CD4-positive, alpha-beta T cell treated with Interleukin-17A for 4 hours (primary cell): ENCODE measurements around the gene EGFR.

Source experiments
- DNase-seq: peaks from one replicate; pipeline ENCODE4 v3.0.0-alpha.2; 2020; ENCODE audit warnings: mixed read lengths

The EGFR gene

DNA sequence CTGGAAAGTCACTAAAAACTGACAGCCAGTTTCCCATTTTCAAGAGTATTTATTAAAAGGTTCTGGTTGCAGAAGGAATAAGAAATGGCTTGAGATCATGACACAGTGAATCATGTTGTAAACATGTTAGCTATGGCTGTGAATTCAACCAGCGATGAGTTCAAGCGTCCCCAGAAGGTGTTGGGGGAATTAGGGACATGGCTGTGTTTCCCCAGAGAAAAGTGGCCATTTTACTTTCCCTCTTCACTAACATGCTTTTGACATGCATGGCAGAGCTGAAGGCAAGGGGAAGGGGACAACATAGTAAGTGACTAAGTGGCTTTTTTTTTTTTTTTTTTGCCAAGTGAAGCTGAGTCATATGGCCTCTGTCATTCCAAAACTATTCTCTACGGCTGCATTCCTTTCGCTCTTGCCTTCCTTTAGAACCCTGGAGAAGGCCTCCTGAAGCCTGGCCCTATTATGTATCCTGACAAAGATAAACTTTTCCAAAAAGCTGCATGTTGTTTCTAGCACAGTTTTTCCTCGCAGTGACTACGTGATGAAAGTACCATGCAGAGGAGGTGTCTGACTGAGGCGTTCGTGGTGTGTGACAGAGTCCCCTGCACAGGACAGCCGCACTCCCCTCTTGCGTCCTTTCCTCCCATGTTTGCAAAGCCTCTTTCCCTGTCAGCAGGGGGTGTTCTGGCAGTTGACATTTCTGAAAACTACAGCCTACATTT lies 46.9 kb downstream of the EGFR start:
- no peak for DNase-seq

- no peak for DNase-seq
Measured at GRCh38 chr7:55066524-55066923, 47.7 kb downstream of the EGFR start.

DNA sequence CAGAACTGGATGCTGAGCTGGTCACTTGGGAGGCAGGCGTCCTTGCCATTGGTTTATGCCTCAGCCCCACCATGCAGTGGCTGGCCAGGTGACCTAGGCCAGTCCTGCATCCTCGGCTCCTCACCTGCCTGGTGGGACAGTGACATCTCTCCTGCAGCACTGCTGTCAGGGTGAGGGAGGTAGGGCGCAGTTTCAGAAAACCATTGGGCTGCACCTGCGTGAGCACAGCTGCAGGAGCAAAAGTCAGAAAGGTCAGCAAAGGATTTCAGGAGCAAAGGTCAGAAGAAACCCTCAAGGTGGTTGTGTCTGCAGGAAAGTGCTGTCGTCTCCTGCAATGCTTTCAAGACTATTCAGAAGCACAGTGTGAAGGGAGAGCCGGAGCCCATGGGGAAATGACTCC lies 48.1 kb downstream of the EGFR start:
- DNase-seq: no peak

GRCh38 chr7:55067748-55068147 lies 48.9 kb downstream of the EGFR start:
- DNase-seq: no peak

DNA sequence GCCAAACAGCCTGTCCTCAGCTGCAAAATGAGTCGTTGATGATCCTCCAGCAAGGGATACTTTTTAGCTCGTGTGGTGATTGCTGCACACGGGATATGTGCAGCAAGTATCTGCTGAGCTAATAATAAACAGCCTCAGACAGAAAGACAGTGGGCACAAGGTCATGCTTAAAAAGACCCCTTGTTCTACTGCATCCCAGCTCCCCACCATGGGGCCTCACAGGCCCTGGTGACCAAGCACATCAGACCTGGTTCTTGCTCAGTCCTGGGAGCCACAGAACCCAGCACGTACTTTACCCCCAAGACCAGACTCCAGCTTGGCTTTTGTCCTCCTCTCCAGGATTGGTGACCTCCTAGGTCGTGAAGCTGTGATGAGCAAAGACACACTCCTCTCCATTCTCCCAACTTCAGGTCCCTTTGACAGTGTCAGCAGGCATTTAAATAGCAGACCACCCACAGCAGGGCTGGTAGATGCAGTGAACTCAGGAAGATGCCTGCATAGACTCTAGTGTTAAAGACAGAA lies 50.5 kb downstream of the EGFR start:
- DNase-seq: no peak

- no peak for DNase-seq
Measured at GRCh38 chr7:55070271-55070743, 51.5 kb downstream of the EGFR start.

DNA sequence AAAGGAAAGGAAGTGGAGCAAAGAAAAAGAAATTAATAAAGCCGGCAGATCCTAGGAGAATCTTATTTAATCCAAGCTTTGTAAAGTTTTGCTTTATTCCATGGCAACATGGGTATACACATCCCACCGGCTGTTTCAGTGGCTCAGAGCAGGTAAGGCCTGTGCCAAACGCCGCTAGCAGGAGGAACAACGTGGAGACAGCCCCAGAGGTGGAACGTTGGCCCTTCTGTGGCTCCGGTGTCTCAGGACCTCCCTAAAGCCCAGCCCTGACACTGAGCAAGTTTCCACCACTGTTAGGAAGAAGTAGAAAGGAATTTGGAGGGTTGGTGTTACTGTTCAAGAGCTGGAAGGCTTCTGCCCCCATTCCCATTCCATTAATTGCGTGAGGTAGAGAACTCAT lies 52.0 kb downstream of the EGFR start:
- DNase-seq: no peak

DNA sequence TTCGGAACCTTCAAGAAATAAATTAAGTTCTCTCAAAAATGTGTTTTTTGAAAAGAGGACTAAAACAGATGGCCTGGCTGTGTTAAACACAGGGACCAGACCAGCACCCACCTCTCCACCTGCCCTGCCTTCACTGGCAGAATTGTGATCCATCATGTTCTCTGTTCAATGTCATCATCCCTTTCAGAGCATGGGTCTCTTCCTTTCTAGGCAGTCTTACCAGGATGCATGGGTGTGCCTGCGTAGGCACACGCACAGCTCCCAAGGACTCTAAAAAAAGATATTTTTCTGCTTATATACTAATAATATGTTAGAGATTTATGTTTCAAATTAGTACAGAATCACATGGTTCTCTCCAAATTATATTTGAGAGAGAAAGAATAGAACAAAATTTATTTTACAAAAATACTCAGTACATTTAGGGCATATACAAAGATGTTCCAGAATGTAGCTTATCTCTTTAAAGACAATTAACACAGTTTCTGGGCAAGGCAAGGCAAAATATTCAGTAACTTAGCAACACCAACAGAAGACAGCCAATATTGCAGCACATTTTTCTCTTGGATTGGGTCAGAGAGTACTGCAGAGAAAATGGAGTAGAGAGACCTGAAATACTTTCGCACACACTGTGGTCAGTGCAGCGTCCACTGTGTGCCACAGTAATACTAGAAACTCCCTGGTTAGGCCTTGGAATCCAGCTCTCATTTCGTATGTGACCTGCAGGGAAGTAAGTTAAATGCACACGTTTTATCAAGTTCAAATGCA lies 52.8 kb downstream of the EGFR start:
- no peak for DNase-seq

GRCh38 chr7:55072251-55072650 lies 53.4 kb downstream of the EGFR start:
- no peak for DNase-seq

DNA sequence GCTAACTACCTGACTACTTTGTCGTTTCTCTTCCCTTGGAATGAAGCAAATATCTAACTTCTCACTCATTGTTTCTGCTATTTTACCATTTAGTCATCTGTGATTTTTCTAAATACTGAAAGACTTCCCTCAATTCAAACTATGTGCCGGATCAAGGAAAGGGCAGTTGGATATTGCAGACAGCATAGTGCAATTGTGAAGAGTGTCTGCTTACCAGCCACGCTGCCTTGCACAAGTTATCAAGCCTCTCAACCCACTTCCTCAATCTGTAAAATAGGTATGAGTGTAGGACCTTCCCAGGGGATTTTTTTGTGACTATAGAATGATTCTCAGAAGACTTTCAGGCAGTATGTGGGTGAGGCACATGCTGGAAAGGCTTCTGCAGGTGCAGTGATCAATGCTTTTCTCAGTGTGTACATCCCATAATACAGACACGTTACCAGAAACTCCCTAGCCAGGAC lies 54.3 kb downstream of the EGFR start:
- no peak for DNase-seq

- peak; percentile 33 for DNase-seq
Measured at GRCh38 chr7:55073976-55074528, 55.2 kb downstream of the EGFR start.

GRCh38 chr7:55075464-55076021 lies 56.7 kb downstream of the EGFR start:
- no peak for DNase-seq

DNA sequence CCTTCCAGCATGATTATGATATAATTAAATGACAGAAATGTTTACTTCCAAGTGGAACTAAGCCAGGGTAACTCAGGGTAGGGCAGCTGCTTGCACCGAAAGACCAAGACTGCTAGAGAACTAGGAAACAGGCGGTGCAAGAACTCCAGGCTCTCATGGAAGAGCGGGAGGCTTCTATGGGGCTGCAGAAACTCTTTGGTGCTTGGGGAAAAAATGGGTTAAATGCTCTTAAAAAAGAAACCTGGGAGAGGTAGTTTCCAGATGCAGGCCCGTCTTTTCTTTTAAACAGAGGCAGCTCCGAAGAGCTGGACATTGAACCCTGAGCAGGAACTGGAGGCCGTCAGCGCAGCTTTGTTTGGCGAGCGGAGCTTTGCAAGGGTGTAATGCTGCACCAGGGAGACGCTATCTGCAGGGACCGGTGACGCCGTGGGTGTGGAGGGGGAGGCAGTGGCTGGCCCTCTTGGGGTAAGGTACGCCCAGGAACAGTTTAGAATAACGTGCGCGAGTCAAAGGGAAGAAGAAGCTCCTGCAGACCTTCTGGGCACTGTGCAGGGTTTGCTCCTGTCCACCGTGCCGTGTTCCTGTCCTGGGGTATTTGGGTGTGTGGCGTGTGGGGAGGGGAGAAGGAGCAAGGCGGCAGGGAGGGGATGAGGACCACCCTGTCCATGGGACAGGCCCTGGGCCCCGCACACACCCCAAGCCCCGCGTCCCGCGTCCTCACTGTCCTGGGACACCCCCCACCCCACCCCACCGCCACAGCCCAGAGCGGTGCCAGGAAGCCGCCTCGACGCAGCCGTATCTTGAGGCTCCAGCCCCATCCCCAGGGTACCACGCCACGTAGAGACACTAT lies 59.0 kb downstream of the EGFR start:
- no peak for DNase-seq

GRCh38 chr7:55078465-55079372 lies 59.9 kb downstream of the EGFR start:
- DNase-seq: no peak

GRCh38 chr7:55080000-55080623 lies 61.3 kb downstream of the EGFR start:
- no peak for DNase-seq

DNA sequence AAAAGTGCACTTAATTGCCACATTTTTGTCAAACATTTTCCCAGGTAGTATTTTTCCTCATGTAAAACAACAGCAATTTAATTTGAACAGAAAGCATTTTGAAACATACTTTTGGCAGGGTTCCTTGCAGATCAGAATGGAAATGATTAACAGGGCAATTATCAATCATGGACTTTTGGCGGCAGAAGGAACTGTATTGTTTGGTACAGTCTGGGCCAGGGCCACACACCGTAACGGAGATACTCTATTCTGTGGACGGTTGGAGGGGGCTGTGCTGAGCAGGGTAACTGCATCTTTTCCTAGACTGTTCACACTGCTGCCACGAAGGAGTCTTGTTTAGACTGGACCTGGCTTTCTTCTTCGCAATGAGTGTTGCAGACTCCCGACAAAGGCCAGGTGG lies 62.3 kb downstream of the EGFR start:
- no peak for DNase-seq

- DNase-seq: no peak
Measured at GRCh38 chr7:55081472-55082227, 62.8 kb downstream of the EGFR start.

GRCh38 chr7:55082228-55082603 lies 63.4 kb downstream of the EGFR start:
- no peak for DNase-seq

GRCh38 chr7:55083206-55083605 lies 64.4 kb downstream of the EGFR start:
- no peak for DNase-seq

GRCh38 chr7:55084307-55084706 lies 65.5 kb downstream of the EGFR start:
- no peak for DNase-seq
